IMR-90 (cell line): Measurements from ENCODE around the gene IL1RAPL1. TPM values are rescaled to one million over a fixed set of nuclear protein-coding genes. Genes with fewer than 3 reads are reported as not detected.

ENCODE experiments used
- ATAC-seq: fragments of 200-7000 bp; cut with Tn5 transposase; 2 replicates; pipeline ENCODE4 v1.9.1; 2020; ENCODE audit warnings: low read depth, mild to moderate bottlenecking, moderate library complexity
- BruUV-seq: library from RNA; stranded (reverse); fragments of 400-500 nt; replicated peaks from 2 replicates; lab custom pipeline; 2021; lab: Mats Ljungman, UMichigan
- CTCF ChIA-PET: fragments of 300-600 bp; formaldehyde crosslinking; extraction: SDS; loops from one replicate; lab custom pipeline; 2021; ENCODE audit warnings: antibody characterized with exemption; lab: Yijun Ruan, JAX
- POLR2A ChIA-PET: fragments of 300-600 bp; sonication (Branson Sonifier 250); formaldehyde crosslinking; loops from one replicate; lab custom pipeline; 2022; ENCODE audit warnings: antibody characterized with exemption; ENCODE audit not compliant: unreplicated experiment; lab: Charles Lee
- DNase-seq: peaks from one replicate; pipeline ENCODE4 v3.0.0; 2013
- H2AFZ ChIP-seq: replicated peaks from 2 replicates; pipeline ENCODE3; 2013; ENCODE audit warnings: low read length, mild to moderate bottlenecking; ENCODE audit not compliant: poor library complexity
- H2AK5ac ChIP-seq: 2 replicates; pipeline ENCODE4 v1.6.1; 2013; ENCODE audit warnings: low read depth, low read length, inconsistent platforms
- H2AK9ac ChIP-seq: replicated peaks from 2 replicates; pipeline ENCODE3; 2013; ENCODE audit warnings: mild to moderate bottlenecking, low read depth, low read length, moderate library complexity; ENCODE audit not compliant: poor library complexity
- H2BK120ac ChIP-seq: 2 replicates; pipeline ENCODE4 v1.6.1; 2013; ENCODE audit warnings: low read depth, low read length, inconsistent platforms
- H2BK15ac ChIP-seq: 3 replicates; pipeline ENCODE4 v1.6.1; 2013; ENCODE audit warnings: low read depth, low read length, inconsistent platforms
- H2BK20ac ChIP-seq: 2 replicates; pipeline ENCODE4 v1.6.1; 2013; ENCODE audit warnings: low read depth, mild to moderate bottlenecking, inconsistent platforms, low read length, moderate library complexity
- H2BK5ac ChIP-seq: 2 replicates; pipeline ENCODE4 v1.6.1; 2013; ENCODE audit warnings: mild to moderate bottlenecking, low read depth, low read length, inconsistent platforms; ENCODE audit not compliant: poor library complexity, severe bottlenecking
- H3K14ac ChIP-seq: replicated peaks from 2 replicates; pipeline ENCODE4 v1.6.1; 2013; ENCODE audit warnings: low read depth, low read length, inconsistent platforms
- H3K18ac ChIP-seq: 2 replicates; pipeline ENCODE4 v1.6.1; 2013; ENCODE audit warnings: low read depth, low read length, control low read depth
- H3K23ac ChIP-seq: 2 replicates; pipeline ENCODE4 v1.6.1; 2013; ENCODE audit warnings: low read depth, low read length, inconsistent platforms
- H3K27ac ChIP-seq: 2 replicates; pipeline ENCODE4 v1.5.1; 2013; ENCODE audit warnings: mild to moderate bottlenecking, control low read depth, low read length; ENCODE audit not compliant: insufficient read depth
- H3K27me3 ChIP-seq: 2 replicates; pipeline ENCODE4 v1.6.1; 2013; ENCODE audit warnings: low read length; ENCODE audit not compliant: control insufficient read depth, insufficient read depth
- H3K36me3 ChIP-seq: 2 replicates; pipeline ENCODE4 v1.6.1; 2013; ENCODE audit warnings: low read length, mixed read lengths; ENCODE audit not compliant: control insufficient read depth, insufficient read depth
- H3K4ac ChIP-seq: 2 replicates; pipeline ENCODE4 v1.6.1; 2013; ENCODE audit warnings: low read depth, low read length, inconsistent platforms
- H3K4me1 ChIP-seq: 2 replicates; pipeline ENCODE4 v1.6.1; 2013; ENCODE audit warnings: low read length, mixed read lengths; ENCODE audit not compliant: control insufficient read depth, insufficient read depth
- H3K4me2 ChIP-seq: 2 replicates; pipeline ENCODE4 v1.6.1; 2013; ENCODE audit warnings: low read depth, mild to moderate bottlenecking, control low read depth, low read length, moderate library complexity
- H3K4me3 ChIP-seq: 2 replicates; pipeline ENCODE4 v1.5.1; 2013; ENCODE audit warnings: low read depth, mild to moderate bottlenecking, control low read depth, low read length, moderate library complexity; ENCODE audit not compliant: insufficient read depth
- H3K56ac ChIP-seq: 2 replicates; pipeline ENCODE4 v1.6.1; 2013; ENCODE audit warnings: low read length, inconsistent platforms; ENCODE audit not compliant: insufficient read depth; ENCODE audit errors: extremely low read depth
- H3K79me1 ChIP-seq, 2 experiments: 2 replicates each; pipeline ENCODE4 v1.6.1; 2013; ENCODE audit warnings: low read length in 2 of 2, inconsistent platforms in 1 of 2, low read depth in 1 of 2
- H3K9ac ChIP-seq: 2 replicates; pipeline ENCODE4 v1.6.1; 2013; ENCODE audit warnings: low read depth, low read length, control low read depth
- H3K9me1 ChIP-seq: 2 replicates; pipeline ENCODE4 v1.6.1; 2013; ENCODE audit warnings: low read length, inconsistent platforms; ENCODE audit not compliant: insufficient read depth
- H3K9me3 ChIP-seq: 2 replicates; pipeline ENCODE4 v1.6.1; 2013; ENCODE audit warnings: low read length; ENCODE audit not compliant: control insufficient read depth, insufficient read depth
- H4K20me1 ChIP-seq: 2 replicates; pipeline ENCODE4 v1.6.1; 2013; ENCODE audit warnings: low read length, inconsistent platforms; ENCODE audit not compliant: insufficient read depth
- H4K5ac ChIP-seq: 2 replicates; pipeline ENCODE4 v1.6.1; 2013; ENCODE audit warnings: mild to moderate bottlenecking, low read depth, low read length, control low read depth
- H4K8ac ChIP-seq, 2 experiments: 2 replicates each; pipeline ENCODE4 v1.6.1; 2013; ENCODE audit warnings: low read depth in 2 of 2, low read length in 2 of 2, control low read depth in 1 of 2, inconsistent platforms in 1 of 2
- H4K91ac ChIP-seq: 2 replicates; pipeline ENCODE4 v1.6.1; 2013; ENCODE audit warnings: low read depth, low read length, inconsistent platforms; ENCODE audit not compliant: insufficient read depth
- MXI1 ChIP-seq: IDR thresholded peaks from 2 replicates; pipeline ENCODE4 v1.6.1; 2012; ENCODE audit warnings: low read depth, mild to moderate bottlenecking, low read length, moderate library complexity, borderline replicate concordance
- WGBS, 2 experiments: methylation state at CpG; one replicate each; pipeline versions ENCODE4 v1.1.5 to v1.1.7; 2013; ENCODE audit warnings: missing lambda C conversion rate in 2 of 2; ENCODE audit not compliant: insufficient read length in 1 of 2; ENCODE audit errors: extremely low coverage in 2 of 2; 5-methylcytosine and 5-hydroxymethylcytosine counted together
- dilution Hi-C: fragments of 300-500 bp; cut with HindIII; formaldehyde crosslinking; loops from one replicate; pipeline ENCODE4 v1.14.3; 2018; ENCODE audit warnings: low sequenced_read_pairs; ENCODE audit not compliant: unreplicated experiment
- in situ Hi-C: fragments of 300-500 bp; cut with MboI; formaldehyde crosslinking; loops from 3 replicates; pipeline ENCODE4 v1.14.3; 2019; ENCODE audit warnings: low sequenced_read_pairs, inconsistent platforms, mixed read lengths
- intact Hi-C: fragments of 100-400 bp; cut with micrococcal nuclease; formaldehyde crosslinking; loops from 2 replicates; pipeline ENCODE4 v1.10.0; 2022
- polyA plus RNA-seq, 3 experiments: library from polyadenylated mRNA; depleted of rRNA; stranded (reverse); fragments of >200 nt; gene quantifications; 2 replicates each; pipeline ENCODE4 v1.2.3, GENCODE V29; 2012; ENCODE audit warnings: low replicate concordance in 1 of 3
- total RNA-seq: library from RNA; depleted of rRNA; stranded (reverse); fragments of >200 nt; gene quantifications from 2 replicates; pipeline ENCODE4 v1.2.3, GENCODE V29; 2012

IL1RAPL1 gene
- total and polyA plus RNA-seq, 2 of the 4 experiments (the other 2 are of a cell fraction) = 1.5 to 9.0 TPM

GRCh38 chrX:29941287-29941686, 1354.0 kb downstream of the IL1RAPL1 start:
- CTCF ChIA-PET = no interaction called here
- peak; percentile 17 for DNase-seq

More at GRCh38 chrX:29941287-29941686, 1354.0 kb downstream of the IL1RAPL1 start:
- in situ Hi-C loops (no loop called here), dilution Hi-C loops (no loop called here), intact Hi-C loops (no loop called here)
- Histone ChIP-seq H3K18ac (no peak overlapping the region), H2BK5ac (no peak overlapping the region), H3K9me3 (no peaks in the 10 kb centered on the region), H2AFZ (no peak overlapping the region), H2AK5ac (no peak overlapping the region), H4K20me1 (no peaks in the 10 kb centered on the region), H4K91ac (no peak overlapping the region), H2AK9ac (no peak overlapping the region), H3K23ac (no peak overlapping the region), H2BK120ac (no peak overlapping the region), H4K8ac (no peak overlapping the region), H3K56ac (no peak overlapping the region), H4K5ac (no peak overlapping the region), H3K36me3 (no peaks in the 10 kb centered on the region), H3K4me3 (no peak overlapping the region), H3K4me1 (no peaks in the 10 kb centered on the region), H2BK15ac (no peak overlapping the region), H3K4ac (no peak overlapping the region), H3K27ac (no peak overlapping the region), H3K14ac (no peak overlapping the region), H3K27me3 (no peaks in the 10 kb centered on the region), H2BK20ac (no peak overlapping the region), H3K4me2 (no peak overlapping the region), H3K9me1 (no peaks in the 10 kb centered on the region), H3K9ac (no peak overlapping the region), H3K79me1 (no peaks in the 10 kb centered on the region)
- no peak for TF ChIP-seq MXI1
- no peak for ATAC-seq
- POLR2A ChIA-PET = no interaction called here
- no TSS peak for BruUV-seq
- no CpG with 5 or more reads among the region's 1 CpG for WGBS, 2 experiments
